WERI-Rb-1 (cell line): ENCODE data around the gene KHNYN.
A peak's percentile ranks its signal among the peaks of the same experiment; 100 is the strongest.

Source experiments
- DNase-seq: peaks from one replicate; pipeline ENCODE4 v3.0.0-alpha.2; 2020
- H3K27ac ChIP-seq: fragments of 250-450 bp; sonication (Bioruptor Pico); 2 replicates; pipeline ENCODE4 v1.5.1; 2020; ENCODE audit warnings: mild to moderate bottlenecking, moderate library complexity
- H3K27me3 ChIP-seq: fragments of 250-450 bp; sonication (Bioruptor Pico); 2 replicates; pipeline ENCODE4 v1.5.1; 2021; ENCODE audit warnings: mild to moderate bottlenecking, low read depth, moderate library complexity; ENCODE audit not compliant: insufficient read depth, severe bottlenecking
- H3K36me3 ChIP-seq: fragments of 250-450 bp; sonication (Bioruptor Pico); 2 replicates; pipeline ENCODE4 v1.5.1; 2020; ENCODE audit warnings: mild to moderate bottlenecking, moderate library complexity
- H3K4me3 ChIP-seq: 2 replicates; pipeline ENCODE4 v1.5.1; 2011; ENCODE audit warnings: low read depth, mild to moderate bottlenecking, control low read depth, low read length
- H3K9me3 ChIP-seq: fragments of 250-450 bp; sonication (Bioruptor Pico); 2 replicates; pipeline ENCODE4 v1.5.1; 2021; ENCODE audit warnings: mild to moderate bottlenecking, moderate library complexity; ENCODE audit not compliant: severe bottlenecking
- TF ChIP-seq, protein P1 (sequence below): IDR thresholded peaks from 2 replicates; pipeline ENCODE4 v1.5.1; 2011; ENCODE audit warnings: low read depth, mild to moderate bottlenecking, control low read depth, inconsistent platforms, low read length

KHNYN gene

DNA sequence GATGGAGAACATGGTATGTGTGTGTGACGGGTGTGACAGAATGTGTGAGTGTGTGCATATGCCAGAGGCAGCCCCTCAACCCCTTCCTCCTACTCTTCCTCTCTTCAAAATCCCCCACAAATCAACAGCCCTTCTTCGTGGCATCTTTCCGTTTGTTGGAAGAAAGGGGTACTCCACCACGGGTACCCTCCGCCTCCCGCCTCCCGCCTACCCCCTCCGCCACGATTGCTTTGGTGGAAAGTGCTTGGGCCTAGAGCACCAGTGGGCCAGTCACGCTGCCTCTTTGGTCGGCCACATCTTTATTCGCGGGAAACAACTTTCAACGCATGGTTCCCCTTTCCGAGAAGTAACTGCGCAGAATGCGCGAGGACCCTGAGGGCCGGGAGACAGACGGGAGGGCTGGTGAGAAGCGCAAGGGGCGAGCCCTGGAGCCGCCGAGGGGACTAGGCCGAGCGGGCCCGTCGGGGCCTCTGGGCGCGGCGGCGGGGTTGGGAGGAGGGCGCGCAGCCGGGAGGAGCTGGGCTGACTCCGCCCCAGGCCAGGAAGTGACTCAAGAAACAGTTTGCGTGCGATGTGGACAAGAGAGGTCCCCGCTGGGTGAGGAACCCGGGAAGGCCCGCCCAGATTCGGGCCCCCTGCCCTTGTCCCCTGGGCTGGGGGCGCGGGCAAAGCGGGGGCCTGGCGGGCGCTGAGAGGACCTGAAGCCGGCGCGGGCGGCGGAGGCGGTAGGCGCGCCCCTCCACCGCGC, at the start of gene KHNYN, which contains the start of gene CBLN3:
TSS of gene KHNYN (plus strand) at position 560 of the 748 bp plus-strand sequence. CDS start 777 bp downstream, outside the sequence.
TSS of gene CBLN3 (minus strand) at position 274 of the 748 bp plus-strand sequence. CDS start 614 bp downstream, outside the sequence.
- no peaks in the 10 kb centered on the region for H3K27me3 ChIP-seq
- H3K4me3 ChIP-seq = peak within 1 kb of the TSS; percentile 56
- TF ChIP-seq, protein P1, sequence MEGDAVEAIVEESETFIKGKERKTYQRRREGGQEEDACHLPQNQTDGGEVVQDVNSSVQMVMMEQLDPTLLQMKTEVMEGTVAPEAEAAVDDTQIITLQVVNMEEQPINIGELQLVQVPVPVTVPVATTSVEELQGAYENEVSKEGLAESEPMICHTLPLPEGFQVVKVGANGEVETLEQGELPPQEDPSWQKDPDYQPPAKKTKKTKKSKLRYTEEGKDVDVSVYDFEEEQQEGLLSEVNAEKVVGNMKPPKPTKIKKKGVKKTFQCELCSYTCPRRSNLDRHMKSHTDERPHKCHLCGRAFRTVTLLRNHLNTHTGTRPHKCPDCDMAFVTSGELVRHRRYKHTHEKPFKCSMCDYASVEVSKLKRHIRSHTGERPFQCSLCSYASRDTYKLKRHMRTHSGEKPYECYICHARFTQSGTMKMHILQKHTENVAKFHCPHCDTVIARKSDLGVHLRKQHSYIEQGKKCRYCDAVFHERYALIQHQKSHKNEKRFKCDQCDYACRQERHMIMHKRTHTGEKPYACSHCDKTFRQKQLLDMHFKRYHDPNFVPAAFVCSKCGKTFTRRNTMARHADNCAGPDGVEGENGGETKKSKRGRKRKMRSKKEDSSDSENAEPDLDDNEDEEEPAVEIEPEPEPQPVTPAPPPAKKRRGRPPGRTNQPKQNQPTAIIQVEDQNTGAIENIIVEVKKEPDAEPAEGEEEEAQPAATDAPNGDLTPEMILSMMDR = no peak
- DNase-seq = peak; percentile 91
- H3K27ac ChIP-seq = peak within 1 kb of the TSS; percentile 91
- peaks cover 17% of the 10 kb centered on the region for H3K36me3 ChIP-seq
- no peaks in the 10 kb centered on the region for H3K9me3 ChIP-seq

DNA sequence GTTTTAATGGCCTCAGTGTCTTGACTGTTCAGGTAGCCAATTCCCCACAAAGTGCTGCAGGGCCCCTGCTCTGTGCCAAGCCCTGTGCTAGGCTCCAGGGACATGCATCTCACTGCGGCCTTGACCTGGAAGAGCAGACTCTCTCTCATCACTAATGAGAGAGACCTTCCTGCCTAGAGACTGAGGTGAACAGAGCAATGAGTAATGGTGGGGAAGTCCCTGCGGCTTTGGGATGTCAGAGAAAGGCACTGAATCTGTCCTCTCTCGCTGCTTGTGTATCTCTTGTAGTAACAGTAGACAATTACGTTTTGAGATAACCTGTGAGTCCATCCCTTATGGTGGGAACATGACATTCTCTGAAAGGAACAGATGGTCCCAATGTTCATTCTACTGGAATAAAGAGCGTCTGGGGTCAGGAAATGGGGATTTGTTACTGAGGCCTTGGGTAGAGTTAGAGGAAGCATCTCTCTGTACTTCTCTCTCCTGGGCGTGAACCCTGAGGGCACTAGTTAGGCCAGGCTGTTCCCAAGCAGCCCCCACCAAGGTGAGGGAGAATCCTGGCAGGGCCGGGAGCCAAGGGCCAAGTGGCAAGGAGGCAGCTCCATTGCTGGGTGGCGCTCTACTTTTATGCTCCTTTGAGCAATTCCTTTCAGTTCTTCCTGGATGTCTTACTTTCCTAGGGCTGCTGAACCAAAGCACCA, 48.2 kb upstream of the KHNYN start:
- TF ChIP-seq, protein P1 = no peak
- no peak overlapping the region for H3K4me3 ChIP-seq
- no peaks in the 10 kb centered on the region for H3K36me3 ChIP-seq
- no peaks in the 10 kb centered on the region for H3K27me3 ChIP-seq
- H3K27ac ChIP-seq = peak overlapping the region; percentile 21
- DNase-seq = peak; percentile 16
- no peaks in the 10 kb centered on the region for H3K9me3 ChIP-seq

DNA sequence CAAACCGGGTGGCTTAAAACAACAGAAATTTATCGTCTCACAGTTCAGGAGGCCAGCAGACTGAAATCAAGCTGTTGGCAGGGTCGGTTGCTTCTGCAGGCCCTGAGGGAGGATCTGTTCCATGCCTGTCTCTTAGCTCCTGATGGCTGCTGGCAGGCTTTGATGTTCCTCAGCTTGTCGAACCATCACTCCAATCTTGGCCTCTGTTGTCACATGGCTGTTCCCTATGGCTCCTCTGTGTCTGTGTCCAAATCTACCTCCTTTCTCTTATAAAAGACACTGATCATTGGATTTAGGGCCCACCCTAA, 47.7 kb upstream of the KHNYN start:
- no peaks in the 10 kb centered on the region for H3K9me3 ChIP-seq
- H3K27me3 ChIP-seq = no peaks in the 10 kb centered on the region
- TF ChIP-seq, protein P1 = no peak
- no peaks in the 10 kb centered on the region for H3K36me3 ChIP-seq
- H3K4me3 ChIP-seq = no peak overlapping the region
- H3K27ac ChIP-seq = peak overlapping the region; percentile 21
- no peak for DNase-seq

DNA sequence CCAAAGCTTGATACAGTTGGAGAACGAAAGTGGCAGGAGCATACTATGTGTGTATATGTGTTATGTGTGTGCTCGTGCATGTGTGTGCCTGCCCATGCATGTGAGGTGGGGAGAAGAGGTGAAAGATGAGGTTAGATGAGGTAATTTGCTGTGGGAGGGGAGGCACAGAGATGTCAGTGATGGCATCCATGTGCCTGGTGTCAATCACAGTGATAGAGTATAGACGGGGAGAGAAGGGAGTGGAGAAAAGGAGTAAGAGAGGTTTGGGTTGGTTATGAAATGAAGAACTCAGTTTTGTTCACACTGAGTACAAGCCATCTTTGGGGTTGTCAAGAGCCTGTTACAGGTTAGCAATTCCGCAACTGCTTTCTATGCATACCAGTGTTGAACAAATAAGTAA, 45.6 kb upstream of the KHNYN start:
- no peak overlapping the region for H3K4me3 ChIP-seq
- no peaks in the 10 kb centered on the region for H3K27me3 ChIP-seq
- TF ChIP-seq, protein P1 = no peak
- no peaks in the 10 kb centered on the region for H3K36me3 ChIP-seq
- no peak overlapping the region for H3K27ac ChIP-seq
- H3K9me3 ChIP-seq = no peaks in the 10 kb centered on the region
- no peak for DNase-seq

DNA sequence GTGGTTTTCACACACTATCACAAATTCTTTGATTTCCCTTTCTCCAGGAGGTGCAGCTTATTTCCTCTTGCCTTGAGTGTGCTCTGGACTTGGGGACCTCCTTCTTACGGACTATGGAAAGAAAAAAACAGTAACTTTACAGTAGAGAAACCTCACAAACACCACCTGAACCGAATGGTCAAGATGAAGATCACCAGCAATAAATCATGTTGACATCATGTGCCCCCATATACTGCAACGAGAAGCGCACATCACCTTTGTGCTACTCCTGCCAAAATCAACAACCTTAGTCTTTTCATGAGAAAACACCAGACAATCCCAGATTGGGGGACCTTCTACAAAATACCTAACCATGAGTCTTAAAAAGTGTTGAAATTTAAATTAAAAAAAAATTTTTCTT, 44.2 kb upstream of the KHNYN start:
- Histone ChIP-seq H3K27me3 (no peaks in the 10 kb centered on the region), H3K9me3 (no peaks in the 10 kb centered on the region), H3K36me3 (no peaks in the 10 kb centered on the region), H3K4me3 (no peak overlapping the region), H3K27ac (no peak overlapping the region)
- TF ChIP-seq, protein P1 = no peak
- no peak for DNase-seq
